Measurements from ENCODE around the gene TMEM176A. TPM values are rescaled to one million over a fixed set of nuclear protein-coding genes. Genes with fewer than 3 reads are reported as not detected.

Gene TMEM176A
- total and polyA plus RNA-seq, 2 of the 8 experiments (the other 6 are each of a cell fraction or from before 2014, with no cell fraction given): 1.3 to 1.5 TPM

- 91% methylated on average over 19 of the region's 19 CpGs; no CpG with 5 or more reads in 1 of the 2 experiments for WGBS, 2 experiments (ENCODE audit: extremely low coverage in 1 of 2, insufficient coverage in 1 of 2, insufficient read length in 1 of 2, insufficient replicate concordance in 2 of 2, low coverage in 1 of 2, low lambda C conversion rate in 2 of 2, missing lambda C conversion rate in 1 of 2)
- FAIRE-seq: no peak
- TF ChIP-seq POLR2A (IDR thresholded peaks at IDR 0.05; ENCODE audit: control extremely low read depth in 1 of 2, low read depth in 2 of 2, low read length in 2 of 2) (no peak), KDM4A (IDR thresholded peaks at IDR 0.05; ENCODE audit: low read depth, low read length, severe bottlenecking) (no peak), TCF12 (IDR thresholded peaks at IDR 0.05; ENCODE audit: low read depth, low read length) (no peak), GABPA (IDR thresholded peaks at IDR 0.05; ENCODE audit: borderline replicate concordance, insufficient read depth, low read length) (no peak), SIN3A (conservative IDR thresholded peaks at IDR 0.05 in 1 of 2, IDR thresholded peaks at IDR 0.05 in 1 of 2; ENCODE audit: low read depth in 1 of 2, low read length in 2 of 2) (no peak), ATF3 (IDR thresholded peaks at IDR 0.05; ENCODE audit: insufficient read depth, low read depth, low read length) (no peak), CHD2 (IDR thresholded peaks at IDR 0.05; ENCODE audit: low read length) (no peak)
Measured at GRCh38 chr7:150851492-150852370, 51.2 kb downstream of the TMEM176A start.

More at GRCh38 chr7:150851492-150852370, 51.2 kb downstream of the TMEM176A start:
- Histone ChIP-seq H3K14ac (ENCODE audit: insufficient read length) (no peak overlapping the region), H2AFZ (ENCODE audit: low read length) (peak overlapping the region; percentile 6; the same call in 1 of the 2 replicates), H2BK15ac (ENCODE audit: low read length) (no peak overlapping the region), H3K79me2 (ENCODE audit: control insufficient read depth in 1 of 2, insufficient read depth in 2 of 2, low read length in 2 of 2) (no peaks in the 10 kb centered on the region), H2AK5ac (ENCODE audit: low read depth, low read length) (no peak overlapping the region), H3K27ac (ENCODE audit: low read depth, low read length) (no peak overlapping the region), H4K8ac (ENCODE audit: extremely low read depth, insufficient read depth, low read length) (no peak overlapping the region; the same call in 1 of the 2 replicates), H3K4ac (replicated peaks; ENCODE audit: insufficient read length, low read depth, low read length) (no peak overlapping the region), H3K23ac (ENCODE audit: insufficient read length) (no peak overlapping the region), H3K36me3 (ENCODE audit: control insufficient read depth in 2 of 4, insufficient read depth in 4 of 4, low read length in 3 of 4) (no peaks in the 10 kb centered on the region), H3K4me2 (ENCODE audit: insufficient read depth in 1 of 2, low read depth in 2 of 2, low read length in 2 of 2) (no peak overlapping the region), H3K9me3 (ENCODE audit: insufficient read depth in 2 of 2, low read depth in 1 of 2, low read length in 1 of 2) (no peaks in the 10 kb centered on the region), H3K23me2 (ENCODE audit: low read depth, low read length) (no peaks in the 10 kb centered on the region), H3K9ac (replicated peaks in 1 of 4; ENCODE audit: extremely low read depth in 1 of 4, low read depth in 3 of 4, low read length in 3 of 4) (no peak overlapping the region), H2BK20ac (ENCODE audit: low read length) (no peak overlapping the region), H2BK12ac (ENCODE audit: low read depth, low read length) (no peak overlapping the region), H4K5ac (ENCODE audit: insufficient read length, low read depth, low read length) (no peak overlapping the region), H3K79me1 (ENCODE audit: low read depth, low read length) (no peaks in the 10 kb centered on the region), H3K4me1 (replicated peaks in 1 of 4; ENCODE audit: control insufficient read depth in 3 of 4, insufficient read depth in 4 of 4, low read length in 3 of 4) (peaks cover 0 to 6% (median 1%) of the 10 kb centered on the region in 4 experiments; a peak in 1 of 7 replicates), H4K91ac (replicated peaks; ENCODE audit: insufficient read length, low read length) (no peak overlapping the region), H2BK5ac (ENCODE audit: low read depth, low read length) (no peak overlapping the region), H3K18ac (ENCODE audit: extremely low read depth, low read length) (no peak overlapping the region), H3K56ac (replicated peaks; ENCODE audit: insufficient read length, low read depth, low read length) (no peak overlapping the region), H2BK120ac (replicated peaks; ENCODE audit: low read depth, low read length) (no peak overlapping the region), H3K4me3 (ENCODE audit: extremely low read depth in 1 of 4, insufficient read depth in 2 of 4, low read depth in 3 of 4, low read length in 4 of 4) (no peak overlapping the region), H3K27me3 (replicated peaks in 1 of 4; ENCODE audit: control insufficient read depth in 3 of 4, extremely low read depth in 1 of 4, insufficient read depth in 3 of 4, low read length in 3 of 4) (no peaks in the 10 kb centered on the region), H4K20me1 (replicated peaks in 1 of 2; ENCODE audit: control insufficient read depth in 1 of 2, insufficient read depth in 2 of 2, low read length in 2 of 2) (no peaks in the 10 kb centered on the region)
- CTCF ChIA-PET (ENCODE audit: partially characterized antibody): interaction anchor here (0.9 to 1.3 kb wide), 4 partner anchors 17 to 71 kb away, joined by 3 to 4 read pairs (median 4); no protein-coding TSS in a partner anchor
- DNase-seq (ENCODE audit: low read depth in 1 of 2, low spot score in 2 of 2): peak in 1 of 2 experiments; percentile 28
- POLR2A ChIA-PET (ENCODE audit: partially characterized antibody): no interaction called here
